Measurements from ENCODE around the gene ZNF687. TPM values are rescaled to one million over a fixed set of nuclear protein-coding genes. Genes with fewer than 3 reads are reported as not detected.

Gene ZNF687
- polyA plus RNA-seq, 3 donors = 4.9 to 10.0 (median 7.5) TPM

GRCh38 chr1:151309811-151310323 is 27.8 kb downstream of the ZNF687 start:
- WGBS, 3 donors = 43 to 58% (median 54%) methylated on average over 7 of the region's 7 CpGs
- H3K27ac ChIP-seq (ENCODE audit: low read depth, low read length) = no peak overlapping the region

GRCh38 chr1:151311011-151311410 is 28.9 kb downstream of the ZNF687 start:
- no peak overlapping the region for H3K27ac ChIP-seq (ENCODE audit: low read depth, low read length)
- WGBS, 3 donors = 58 to 71% (median 59%) methylated on average over 4 of the region's 4 CpGs

DNA sequence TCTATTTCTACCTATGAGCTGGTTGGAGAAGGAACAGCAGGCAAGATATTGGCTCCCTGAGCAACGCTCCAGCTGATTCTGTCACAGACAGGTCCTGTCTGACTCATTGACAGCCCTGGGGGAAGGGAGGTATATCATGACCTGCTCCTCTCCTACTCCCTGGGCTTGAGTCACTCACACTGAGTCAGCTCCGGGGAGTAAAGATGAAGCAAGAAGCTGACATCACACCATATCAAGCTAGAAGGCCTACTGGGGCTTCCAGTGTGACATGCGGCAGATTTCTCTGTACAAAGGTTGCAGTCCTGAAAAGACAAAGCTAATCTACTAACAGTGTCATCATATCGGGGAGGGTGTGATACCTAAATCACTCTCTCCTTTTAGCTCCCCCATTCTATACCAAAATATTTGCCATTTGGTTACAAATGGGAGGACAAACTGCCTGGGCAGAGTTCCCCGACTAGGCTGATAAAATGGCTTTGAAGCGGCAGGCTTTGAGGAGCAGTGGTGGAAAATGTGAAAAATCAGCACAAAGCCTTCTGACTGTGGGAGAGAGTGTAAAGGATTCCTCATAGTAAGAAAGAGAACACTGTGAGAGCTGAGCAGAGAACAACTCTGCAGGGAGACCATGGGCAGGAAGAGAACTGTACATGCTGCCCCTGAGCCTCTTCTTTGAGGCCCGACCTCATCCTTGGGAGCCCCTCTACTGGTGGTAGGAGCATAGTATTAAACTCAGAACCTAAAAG is 29.7 kb downstream of the ZNF687 start:
- 48 to 66% (median 51%) methylated on average over 7 of the region's 7 CpGs for WGBS, 3 donors

GRCh38 chr1:151312411-151312810 is 30.3 kb downstream of the ZNF687 start:
- no peak overlapping the region for H3K27ac ChIP-seq (ENCODE audit: low read depth, low read length)
- 81 to 85% (median 81%) methylated on average over 4 of the region's 4 CpGs for WGBS, 3 donors

More for the DNA sequence above, 29.7 kb downstream of the ZNF687 start:
- H3K27ac ChIP-seq (ENCODE audit: low read depth, low read length) = no peak overlapping the region

DNA sequence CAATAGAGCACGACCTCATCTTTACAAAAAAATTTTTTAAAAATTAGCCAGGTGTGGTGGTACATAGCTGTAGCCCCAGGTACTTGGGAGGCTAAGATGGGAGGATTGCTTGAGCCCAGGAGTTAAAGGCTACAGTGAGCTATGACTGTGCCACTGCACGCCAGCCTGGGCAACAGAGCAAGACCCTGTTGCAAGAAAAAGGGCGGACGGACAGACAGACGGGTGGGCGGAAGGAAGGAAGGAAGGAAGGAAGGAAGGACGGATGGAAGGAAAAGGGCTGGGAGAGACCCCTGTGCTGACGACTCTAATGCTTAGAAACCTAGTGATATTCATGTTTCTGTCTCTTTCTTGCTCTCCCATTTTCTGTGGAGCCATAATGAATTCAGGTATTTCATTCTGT is 30.7 kb downstream of the ZNF687 start:
- H3K27ac ChIP-seq (ENCODE audit: low read depth, low read length) = no peak overlapping the region

DNA sequence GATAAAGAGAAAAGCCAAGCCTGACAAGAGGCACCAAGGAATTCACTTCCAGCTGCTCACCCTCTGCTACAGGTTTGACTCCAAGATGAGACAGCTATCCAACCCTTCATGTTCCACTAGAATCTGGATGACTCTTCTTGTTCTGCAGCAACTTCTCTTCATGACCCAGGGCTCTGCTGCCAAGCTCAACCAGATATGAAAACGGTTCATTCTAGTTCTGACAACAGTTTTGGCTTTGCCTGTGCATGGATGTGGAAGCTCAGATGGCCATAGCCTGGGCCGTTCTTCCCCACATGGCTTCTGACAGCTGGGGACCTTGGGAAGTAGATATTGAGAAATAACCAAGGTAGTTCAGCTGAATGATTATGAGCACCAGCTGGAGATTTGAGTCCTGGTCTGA is 31.4 kb downstream of the ZNF687 start:
- H3K27ac ChIP-seq (ENCODE audit: low read depth, low read length) = no peak overlapping the region
- WGBS, 3 donors = 27 to 62% (median 39%) methylated on average over 2 of the region's 2 CpGs

More for the DNA sequence above, 30.7 kb downstream of the ZNF687 start:
- WGBS, 3 donors = 70 to 88% (median 75%) methylated on average over 8 of the region's 8 CpGs

DNA sequence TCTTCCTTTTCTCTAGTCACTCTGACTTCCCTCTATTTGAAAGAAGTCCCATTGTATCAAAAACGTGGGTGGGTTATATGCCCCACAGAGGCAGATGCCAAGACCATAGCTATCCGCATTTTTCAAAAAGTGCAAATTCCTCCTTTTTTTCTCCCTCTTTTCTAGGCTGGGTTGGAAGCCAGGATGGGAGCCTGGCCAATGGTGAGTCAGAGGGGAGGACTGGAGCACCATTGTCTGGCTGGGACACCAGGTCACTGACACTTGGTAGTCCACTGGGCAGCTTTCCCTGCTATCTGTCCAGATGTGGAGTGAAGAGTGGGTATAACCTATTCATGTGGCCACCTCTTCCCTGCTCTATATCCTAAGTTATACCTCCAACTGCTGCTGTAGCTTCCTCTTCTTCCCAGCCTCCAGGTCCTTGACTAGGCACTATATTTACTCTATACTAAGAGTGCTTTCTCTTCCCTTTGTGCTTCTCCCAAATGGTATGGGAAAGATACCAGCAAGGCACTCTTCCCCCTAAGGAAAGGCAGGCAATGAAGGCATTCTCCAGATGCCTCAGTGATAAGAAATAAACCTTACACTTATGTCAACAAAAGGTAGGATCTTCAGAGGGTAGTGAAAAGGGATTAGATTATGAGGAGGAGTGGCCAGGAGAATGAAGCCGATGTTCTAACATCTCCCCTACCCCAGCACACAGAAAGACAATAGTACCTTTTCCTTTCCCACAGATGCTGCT is 32.2 kb downstream of the ZNF687 start:
- 41 to 57% (median 56%) methylated on average over 3 of the region's 3 CpGs for WGBS, 3 donors
- H3K27ac ChIP-seq (ENCODE audit: low read depth, low read length) = no peak overlapping the region

GRCh38 chr1:151315565-151316235 is 33.6 kb downstream of the ZNF687 start:
- H3K27ac ChIP-seq (ENCODE audit: low read depth, low read length) = no peak overlapping the region

GRCh38 chr1:151318975-151319374 is 36.9 kb downstream of the ZNF687 start:
- no peak overlapping the region for H3K27ac ChIP-seq (ENCODE audit: low read depth, low read length)
- WGBS, 3 donors = 68 to 79% (median 75%) methylated on average over 3 of the region's 3 CpGs

More at GRCh38 chr1:151315565-151316235, 33.6 kb downstream of the ZNF687 start:
- whole genome bisulfite sequencing, 3 donors = 79 to 88% (median 82%) methylated on average over 17 of the region's 17 CpGs

DNA sequence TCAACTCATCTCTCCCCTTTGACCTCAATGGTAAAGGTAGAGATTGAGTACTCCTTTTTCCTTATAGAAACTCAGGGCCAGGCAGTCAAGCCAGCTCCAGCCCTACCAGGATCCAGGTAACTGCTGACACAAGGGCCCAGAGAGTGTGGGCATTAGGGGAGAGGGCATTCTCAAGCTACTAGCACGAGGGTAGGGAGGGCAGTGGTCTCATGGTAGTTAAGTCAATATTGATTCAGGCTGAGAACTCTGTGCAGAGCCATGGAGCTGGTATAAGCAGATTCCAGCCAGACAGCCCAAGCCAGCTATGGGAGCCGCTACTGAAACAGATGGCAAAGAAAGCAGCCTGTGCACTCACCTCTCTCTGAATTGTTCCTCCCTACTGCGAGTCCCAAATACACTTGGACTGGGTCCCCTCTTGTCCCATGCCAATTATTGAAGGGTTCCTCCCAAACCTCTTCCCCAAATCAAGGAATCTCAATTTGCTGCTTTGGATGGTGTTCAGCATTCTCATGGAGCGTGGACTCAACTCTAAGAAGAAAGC is 42.4 kb downstream of the ZNF687 start:
- 82 to 91% (median 82%) methylated on average over 4 of the region's 4 CpGs for WGBS, 3 donors
- H3K27ac ChIP-seq (ENCODE audit: low read depth, low read length) = no peak overlapping the region

DNA sequence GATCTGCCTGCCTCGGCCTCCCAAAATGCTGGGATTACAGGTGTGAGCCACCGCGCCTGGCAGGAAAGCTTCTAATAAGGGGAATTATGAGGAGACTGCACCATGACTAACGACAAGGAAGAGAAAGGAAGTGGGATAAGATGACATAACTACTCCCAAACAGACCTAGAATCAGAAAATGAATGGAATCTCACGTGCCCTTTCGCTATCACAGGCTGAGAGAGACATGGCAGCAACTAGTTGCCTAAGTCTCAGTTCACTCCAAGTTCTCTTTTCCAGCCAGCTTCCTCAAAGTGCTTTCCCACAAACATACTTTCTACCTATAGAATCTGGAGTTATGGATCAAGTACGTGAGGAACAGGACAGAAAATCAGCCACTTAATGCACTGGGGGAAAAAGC is 43.1 kb downstream of the ZNF687 start:
- H3K27ac ChIP-seq (ENCODE audit: low read depth, low read length) = no peak overlapping the region
- 72 to 90% (median 79%) methylated on average over 7 of the region's 7 CpGs for WGBS, 3 donors

- WGBS, 3 donors = 21 to 40% (median 37%) methylated on average over 5 of the region's 5 CpGs
- H3K27ac ChIP-seq (ENCODE audit: low read depth, low read length) = no peak overlapping the region
Measured at GRCh38 chr1:151325646-151326429, 43.7 kb downstream of the ZNF687 start.

GRCh38 chr1:151326619-151327222 is 44.6 kb downstream of the ZNF687 start:
- H3K27ac ChIP-seq (ENCODE audit: low read depth, low read length) = peak overlapping the region; percentile 89
- WGBS, 3 donors = 1 to 2% (median 2%) methylated on average over 12 of the region's 12 CpGs

- WGBS, 3 donors = 0 to 1% (median 0%) methylated on average over 33 to 40 of the region's 40 CpGs
- H3K27ac ChIP-seq (ENCODE audit: low read depth, low read length) = peak within 1 kb of the TSS; percentile 89
Measured at GRCh38 chr1:151327223-151327902, 45.3 kb downstream of the ZNF687 start, which contains the start of gene PI4KB. Gene PI4KB (minus strand): TSS chr1:151327416. CDS start chr1:151316481, 10,935 bp downstream.

- H3K27ac ChIP-seq (ENCODE audit: low read depth, low read length) = peak overlapping the region; percentile 74
- WGBS, 3 donors = 16 to 26% (median 24%) methylated on average over 34 of the region's 34 CpGs
Measured at GRCh38 chr1:151327903-151328674, 46.0 kb downstream of the ZNF687 start.

- no peak overlapping the region for H3K27ac ChIP-seq (ENCODE audit: low read depth, low read length)
- WGBS, 3 donors = 82 to 88% (median 86%) methylated on average over 5 of the region's 5 CpGs
Measured at GRCh38 chr1:151334822-151335221, 52.7 kb downstream of the ZNF687 start.
